GM21528 (cell line): ENCODE measurements around the gene SMYD5.

Source experiments
- ATAC-seq: cut with Tn5 transposase; IDR thresholded peaks from one replicate; pipeline ENCODE4 v1.9.1; 2021; ENCODE audit warnings: mild to moderate bottlenecking, moderate library complexity; ENCODE audit not compliant: unreplicated experiment, low FRiP score

SMYD5 gene

GRCh38 chr2:73269686-73270465 is 55.8 kb downstream of the SMYD5 start:
- ATAC-seq, result no peak

DNA sequence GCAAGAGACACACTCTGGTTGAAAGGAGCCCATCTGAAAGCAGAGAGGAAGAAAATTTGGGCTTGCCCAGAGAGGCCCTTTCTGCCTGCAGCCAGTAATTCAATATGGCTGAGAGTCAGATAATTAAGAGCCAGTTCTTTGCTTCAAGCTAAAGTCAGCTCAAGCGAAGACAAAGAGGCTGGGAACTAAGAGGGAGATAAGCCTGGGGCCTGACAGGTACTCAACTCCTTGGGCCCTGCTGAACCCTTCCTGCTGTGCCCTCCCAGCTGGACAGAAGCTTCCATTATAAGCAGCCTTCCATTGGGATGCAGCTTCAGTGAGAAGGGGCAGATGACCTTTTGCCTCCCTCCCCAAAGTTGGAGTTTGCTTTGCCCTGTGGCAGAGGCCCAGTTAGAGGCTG is 58.2 kb downstream of the SMYD5 start:
- no peak for ATAC-seq
